HepG2 (cell line): ENCODE data around the gene LIN28B. TPM values are rescaled to one million over a fixed set of nuclear protein-coding genes. Genes with fewer than 3 reads are reported as not detected.
A peak's percentile ranks its signal among the peaks of the same experiment; 100 is the strongest.

Experiments
- ATAC-seq: fragments of 200-7000 bp; cut with Tn5 transposase; 3 replicates; pipeline ENCODE4 v1.9.1; 2020; ENCODE audit warnings: mild to moderate bottlenecking, moderate library complexity
- BruUV-seq: library from RNA; stranded (reverse); fragments of 400-500 nt; replicated peaks from 2 replicates; lab custom pipeline; 2021; lab: Mats Ljungman, UMichigan
- CTCF ChIA-PET: fragments of 300-600 bp; formaldehyde crosslinking; extraction: SDS; loops from one replicate; lab custom pipeline; 2021; ENCODE audit warnings: low total read pairs, inconsistent platforms, low intra/inter-chr PET ratio; lab: Yijun Ruan, JAX
- POLR2A ChIA-PET: fragments of 350-600 bp; sonication (Branson Sonifier 250); formaldehyde crosslinking; loops from one replicate; lab custom pipeline; 2020; ENCODE audit warnings: antibody characterized with exemption, inconsistent platforms; lab: Yijun Ruan, JAX
- DNase-seq: peaks from one replicate; pipeline ENCODE4 v3.0.0-alpha.2; 2015; ENCODE audit warnings: low spot score
- FAIRE-seq: peaks from 3 replicates; lab custom pipeline; 2011; peaks lifted over from hg19 to GRCh38; lab: Jason Lieb, UNC
- H2AFZ ChIP-seq: one replicate; pipeline ENCODE4 v1.6.1; 2011; ENCODE audit warnings: low read length, inconsistent platforms
- H3K27ac ChIP-seq: fragments of 300-600 bp; 3 replicates; pipeline ENCODE4 v1.8.0; 2011; ENCODE audit warnings: mixed run types, mild to moderate bottlenecking, mixed read lengths, low read length, inconsistent platforms; ENCODE audit not compliant: insufficient read depth; ENCODE audit errors: extremely low read length
- H3K27me3 ChIP-seq, 2 experiments: fragments of 200-600 bp in 1 of 2; 2 replicates in 1 of 2; 3 replicates in 1 of 2; pipeline versions ENCODE4 v1.6.0 to v1.8.0; 2011; ENCODE audit warnings: low read length in 2 of 2, mild to moderate bottlenecking in 2 of 2, moderate library complexity in 2 of 2, inconsistent platforms in 1 of 2; ENCODE audit not compliant: insufficient read depth in 2 of 2, control insufficient read depth in 1 of 2
- H3K36me3 ChIP-seq, 2 experiments: fragments of 200-600 bp in 1 of 2; replicated peaks in 1 of 2; 2 replicates in 1 of 2; 3 replicates in 1 of 2; pipeline versions ENCODE4 v1.5.1 to v1.8.0; 2011; ENCODE audit warnings: low read length in 2 of 2, inconsistent platforms in 1 of 2; ENCODE audit not compliant: insufficient read depth in 2 of 2, control insufficient read depth in 1 of 2
- H3K4me1 ChIP-seq: 2 replicates; pipeline ENCODE4 v1.5.1; 2012; ENCODE audit warnings: low read length, inconsistent platforms; ENCODE audit not compliant: insufficient read depth
- H3K4me2 ChIP-seq: 2 replicates; pipeline ENCODE4 v1.6.0; 2011; ENCODE audit warnings: low read depth, low read length, inconsistent platforms
- H3K4me3 ChIP-seq, 3 experiments: fragments of 200-600 bp in 1 of 3; sonication (generic), shearing (Covaris generic) in 1 of 3; replicated peaks in 1 of 3; 2 replicates each; pipeline ENCODE4 v1.5.1; 2011 to 2016; ENCODE audit warnings: low read length in 3 of 3, inconsistent platforms in 2 of 3, low read depth in 2 of 3, mild to moderate bottlenecking in 2 of 3, control low read depth in 1 of 3, mixed read lengths in 1 of 3; ENCODE audit not compliant: insufficient read depth in 1 of 3
- H3K79me2 ChIP-seq: one replicate; pipeline ENCODE4 v1.6.1; 2011; ENCODE audit warnings: low read length, inconsistent platforms; ENCODE audit not compliant: insufficient read depth
- H3K9ac ChIP-seq: 2 replicates; pipeline ENCODE4 v1.6.0; 2011; ENCODE audit warnings: mild to moderate bottlenecking, low read depth, low read length, inconsistent platforms; ENCODE audit not compliant: insufficient read depth
- H3K9me3 ChIP-seq: 2 replicates; pipeline ENCODE4 v1.5.1; 2012; ENCODE audit warnings: mild to moderate bottlenecking, low read length
- H4K20me1 ChIP-seq: 2 replicates; pipeline ENCODE4 v1.6.0; 2011; ENCODE audit warnings: inconsistent platforms, mild to moderate bottlenecking, low read length, moderate library complexity; ENCODE audit not compliant: insufficient read depth
- CBX5 ChIP-seq: sonication (generic); formaldehyde crosslinking; IDR thresholded peaks from 2 replicates; pipeline ENCODE4 v1.4.0; 2020; ENCODE audit warnings: missing genetic modification reagents, borderline replicate concordance
- CREB1 ChIP-seq, 2 experiments: fragments of 450-650 bp in 1 of 2; IDR thresholded peaks; 2 replicates each; pipeline ENCODE4 v1.6.1; 2016 to 2017; ENCODE audit warnings: control low read depth in 1 of 2, mild to moderate bottlenecking in 1 of 2, missing compliant biosample characterization in 1 of 2, missing genetic modification characterization in 1 of 2
- GABPA ChIP-seq, 2 experiments: IDR thresholded peaks; 2 replicates each; pipeline ENCODE4 v1.6.1; 2011 to 2016; ENCODE audit warnings: low read depth in 2 of 2, low read length in 1 of 2, missing biosample characterization in 1 of 2, missing genetic modification characterization in 1 of 2
- HHEX ChIP-seq: IDR thresholded peaks from 2 replicates; pipeline ENCODE4 v1.6.1; 2016; ENCODE audit warnings: control low read depth
- MIXL1 ChIP-seq: IDR thresholded peaks from 2 replicates; pipeline ENCODE4 v1.6.1; 2016
- POGZ ChIP-seq: sonication (generic); formaldehyde crosslinking; IDR thresholded peaks from 2 replicates; pipeline ENCODE4 v1.4.0; 2020; ENCODE audit warnings: mild to moderate bottlenecking, missing genetic modification reagents
- TAF1 ChIP-seq: sonication (generic); formaldehyde crosslinking; IDR thresholded peaks from 2 replicates; pipeline ENCODE4 v1.4.0; 2020; ENCODE audit warnings: missing genetic modification reagents
- TARDBP ChIP-seq: sonication (generic); formaldehyde crosslinking; IDR thresholded peaks from 2 replicates; pipeline ENCODE4 v1.8.0; 2022; ENCODE audit warnings: mild to moderate bottlenecking, missing genetic modification reagents
- ZKSCAN1 ChIP-seq: fragments of 150-350 bp; IDR thresholded peaks from 2 replicates; pipeline ENCODE4 v1.6.1; 2014; ENCODE audit warnings: low read length
- ZNF547 ChIP-seq: sonication (generic); formaldehyde crosslinking; IDR thresholded peaks from 2 replicates; pipeline ENCODE4 v1.5.1; 2020; ENCODE audit warnings: mild to moderate bottlenecking, missing genetic modification reagents
- ZNF674 ChIP-seq: sonication (generic); formaldehyde crosslinking; IDR thresholded peaks from 2 replicates; pipeline ENCODE4 v1.5.0; 2020; ENCODE audit warnings: low read depth, mild to moderate bottlenecking, missing genetic modification reagents
- ZNF781 ChIP-seq: sonication (generic); formaldehyde crosslinking; IDR thresholded peaks from 2 replicates; pipeline ENCODE4 v1.5.1; 2020; ENCODE audit warnings: borderline replicate concordance, mild to moderate bottlenecking, missing genetic modification reagents; ENCODE audit errors: not compliant biosample characterization
- ZNF788 ChIP-seq: sonication (generic); formaldehyde crosslinking; IDR thresholded peaks from 2 replicates; pipeline ENCODE4 v1.5.0; 2020; ENCODE audit warnings: mild to moderate bottlenecking, missing genetic modification reagents, borderline replicate concordance
- WGBS: methylation state at CpG from one replicate; pipeline ENCODE4 v1.1.6; 2017; ENCODE audit warnings: low lambda C conversion rate; 5-methylcytosine and 5-hydroxymethylcytosine counted together
- in situ Hi-C: cut with HindIII; loops from 2 replicates; pipeline ENCODE4 v1.10.0; 2017; ENCODE audit warnings: low pct_unique_long_range_greater_than_20kb; ENCODE audit not compliant: extremely low pct_ligation_motif_present
- intact Hi-C: fragments of 100-400 bp; cut with micrococcal nuclease; formaldehyde crosslinking; loops from one replicate; pipeline ENCODE4 v1.10.0; 2022; ENCODE audit not compliant: unreplicated experiment
- polyA plus RNA-seq, 8 experiments: library from polyadenylated mRNA; depleted of rRNA in 3 of 8; stranded (reverse) in 7 of 8; unstranded in 1 of 8; fragments of >200 nt; fragmentation: Illumina TruSeq in 4 of 8; extraction: Trizol in 4 of 8; gene quantifications; 2 replicates each; pipeline versions ENCODE4 v1.2.1 to v1.2.3, GENCODE V29; 2011 to 2016; ENCODE audit warnings: low read depth in 4 of 8, missing spikeins in 1 of 8, mixed read lengths in 1 of 8; ENCODE audit not compliant: insufficient read depth in 1 of 8
- total RNA-seq, 5 experiments: library from RNA; depleted of rRNA; stranded (reverse); fragments of >200 nt; fragmentation: Illumina TruSeq; extraction: Trizol; gene quantifications; 2 replicates each; pipeline ENCODE4 v1.2.3, GENCODE V29; 2016; ENCODE audit warnings: low read depth in 1 of 5
- TF ChIP-seq, protein P1 (sequence below): sonication (generic); IDR thresholded peaks from 2 replicates; pipeline ENCODE4 v1.6.1; 2016; ENCODE audit warnings: low read depth, borderline replicate concordance
- TF ChIP-seq, protein P2 (sequence below): IDR thresholded peaks from 2 replicates; pipeline ENCODE4 v1.6.1; 2012; ENCODE audit warnings: low read length, improper control_type of control experiment
- TF ChIP-seq, protein P3 (sequence below): sonication (generic); formaldehyde crosslinking; IDR thresholded peaks from 2 replicates; pipeline ENCODE4 v1.4.0; 2020; ENCODE audit warnings: missing genetic modification reagents, mild to moderate bottlenecking, borderline replicate concordance

LIN28B gene
- total and polyA plus RNA-seq, 2 of the 13 experiments (the other 11 are each of a cell fraction or from before 2014, with no cell fraction given): 14.5 to 56.8 TPM

DNA sequence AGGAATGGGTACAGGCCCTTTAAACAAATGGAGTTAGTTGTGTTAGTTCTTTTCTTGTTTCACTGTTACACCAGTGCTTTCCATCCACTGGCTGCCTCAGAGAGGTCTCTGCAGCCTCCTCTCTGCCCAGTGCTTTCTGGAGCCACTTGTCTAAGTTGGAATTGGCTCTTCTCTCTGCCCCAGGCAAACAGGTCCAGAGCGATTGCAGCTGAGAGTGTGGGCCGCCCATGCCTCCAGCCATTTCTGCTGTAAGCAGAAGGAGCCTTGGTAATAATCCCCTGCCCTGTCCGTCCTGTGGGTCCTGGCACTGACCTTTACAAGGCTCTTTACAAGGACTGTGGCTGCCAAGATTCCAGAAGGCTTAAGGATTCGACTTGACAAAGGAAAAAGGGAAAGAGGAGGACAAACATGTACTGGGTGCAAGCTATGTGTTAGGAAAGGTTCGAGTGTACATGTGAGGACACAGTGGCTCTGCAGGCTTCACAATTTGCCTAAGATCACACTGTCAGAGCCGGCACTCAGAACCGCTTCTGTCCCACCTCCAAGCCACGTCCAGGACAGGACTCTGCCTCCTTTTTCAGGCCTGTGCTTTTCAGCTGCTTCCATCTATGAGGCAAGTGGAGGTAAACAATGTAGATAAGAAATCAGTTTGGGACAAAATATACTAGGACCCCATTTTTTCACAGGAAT is 134.4 kb downstream of the LIN28B start:
- no peak overlapping the region for H3K27ac ChIP-seq
- FAIRE-seq: no peak
- H3K4me2 ChIP-seq: peak overlapping the region; percentile 65
- no peaks in the 10 kb centered on the region for H3K27me3 ChIP-seq
- peaks cover 6% of the 10 kb centered on the region; the same call in 1 of the 2 replicates for H3K4me1 ChIP-seq
- peak overlapping the region in 1 of 3 experiments; percentile 2; a peak in 1 of 6 replicates for H3K4me3 ChIP-seq
- no peaks in the 10 kb centered on the region for H3K36me3 ChIP-seq
- 9% methylated on average over 6 of the region's 8 CpGs for WGBS
- ChIA-PET CTCF (no interaction called here), POLR2A (no interaction called here)
- no peak overlapping the region for H3K9ac ChIP-seq
- peak overlapping the region; percentile 32 for H2AFZ ChIP-seq
- no TSS peak for BruUV-seq
- H3K79me2 ChIP-seq: no peaks in the 10 kb centered on the region
- in situ Hi-C loops (loop anchor here (10.0 kb wide), 1 partner anchor 314 kb away; the partner anchor contains the start of gene PREP), intact Hi-C loops (no loop called here)
- DNase-seq: no peak
- TF ChIP-seq ZNF547 (CRISPR knock-in tag) (no peak), ZNF788 (CRISPR knock-in tag) (no peak), POGZ (CRISPR knock-in tag) (no peak), ZKSCAN1 (no peak), TAF1 (CRISPR knock-in tag) (no peak), HHEX (CRISPR knock-in tag) (no peak), ZNF674 (CRISPR knock-in tag) (no peak), GABPA (IDR thresholded peaks at IDR 0.05; ENCODE audit: low read depth, low read length) (no peak), GABPA (CRISPR knock-in tag; IDR thresholded peaks at IDR 0.05; ENCODE audit: low read depth) (no peak), TARDBP (no peak), ZNF781 (CRISPR knock-in tag) (no peak), CBX5 (CRISPR knock-in tag) (no peak), MIXL1 (CRISPR knock-in tag) (no peak), CREB1 (IDR thresholded peaks at IDR 0.05) (no peak), CREB1 (CRISPR knock-in tag; IDR thresholded peaks at IDR 0.05) (no peak)
- TF ChIP-seq, protein P1, sequence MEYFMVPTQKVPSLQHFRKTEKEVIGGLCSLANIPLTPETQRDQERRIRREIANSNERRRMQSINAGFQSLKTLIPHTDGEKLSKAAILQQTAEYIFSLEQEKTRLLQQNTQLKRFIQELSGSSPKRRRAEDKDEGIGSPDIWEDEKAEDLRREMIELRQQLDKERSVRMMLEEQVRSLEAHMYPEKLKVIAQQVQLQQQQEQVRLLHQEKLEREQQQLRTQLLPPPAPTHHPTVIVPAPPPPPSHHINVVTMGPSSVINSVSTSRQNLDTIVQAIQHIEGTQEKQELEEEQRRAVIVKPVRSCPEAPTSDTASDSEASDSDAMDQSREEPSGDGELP: no peak
- TF ChIP-seq, protein P2, sequence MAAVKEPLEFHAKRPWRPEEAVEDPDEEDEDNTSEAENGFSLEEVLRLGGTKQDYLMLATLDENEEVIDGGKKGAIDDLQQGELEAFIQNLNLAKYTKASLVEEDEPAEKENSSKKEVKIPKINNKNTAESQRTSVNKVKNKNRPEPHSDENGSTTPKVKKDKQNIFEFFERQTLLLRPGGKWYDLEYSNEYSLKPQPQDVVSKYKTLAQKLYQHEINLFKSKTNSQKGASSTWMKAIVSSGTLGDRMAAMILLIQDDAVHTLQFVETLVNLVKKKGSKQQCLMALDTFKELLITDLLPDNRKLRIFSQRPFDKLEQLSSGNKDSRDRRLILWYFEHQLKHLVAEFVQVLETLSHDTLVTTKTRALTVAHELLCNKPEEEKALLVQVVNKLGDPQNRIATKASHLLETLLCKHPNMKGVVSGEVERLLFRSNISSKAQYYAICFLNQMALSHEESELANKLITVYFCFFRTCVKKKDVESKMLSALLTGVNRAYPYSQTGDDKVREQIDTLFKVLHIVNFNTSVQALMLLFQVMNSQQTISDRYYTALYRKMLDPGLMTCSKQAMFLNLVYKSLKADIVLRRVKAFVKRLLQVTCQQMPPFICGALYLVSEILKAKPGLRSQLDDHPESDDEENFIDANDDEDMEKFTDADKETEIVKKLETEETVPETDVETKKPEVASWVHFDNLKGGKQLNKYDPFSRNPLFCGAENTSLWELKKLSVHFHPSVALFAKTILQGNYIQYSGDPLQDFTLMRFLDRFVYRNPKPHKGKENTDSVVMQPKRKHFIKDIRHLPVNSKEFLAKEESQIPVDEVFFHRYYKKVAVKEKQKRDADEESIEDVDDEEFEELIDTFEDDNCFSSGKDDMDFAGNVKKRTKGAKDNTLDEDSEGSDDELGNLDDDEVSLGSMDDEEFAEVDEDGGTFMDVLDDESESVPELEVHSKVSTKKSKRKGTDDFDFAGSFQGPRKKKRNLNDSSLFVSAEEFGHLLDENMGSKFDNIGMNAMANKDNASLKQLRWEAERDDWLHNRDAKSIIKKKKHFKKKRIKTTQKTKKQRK: no peak
- TF ChIP-seq, protein P3, sequence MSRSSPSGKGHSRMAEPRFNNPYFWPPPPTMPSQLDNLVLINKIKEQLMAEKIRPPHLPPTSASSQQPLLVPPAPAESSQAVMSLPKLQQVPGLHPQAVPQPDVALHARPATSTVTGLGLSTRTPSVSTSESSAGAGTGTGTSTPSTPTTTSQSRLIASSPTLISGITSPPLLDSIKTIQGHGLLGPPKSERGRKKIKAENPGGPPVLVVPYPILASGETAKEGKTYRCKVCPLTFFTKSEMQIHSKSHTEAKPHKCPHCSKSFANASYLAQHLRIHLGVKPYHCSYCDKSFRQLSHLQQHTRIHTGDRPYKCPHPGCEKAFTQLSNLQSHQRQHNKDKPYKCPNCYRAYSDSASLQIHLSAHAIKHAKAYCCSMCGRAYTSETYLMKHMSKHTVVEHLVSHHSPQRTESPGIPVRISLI (CRISPR knock-in tag): no peak
- no peaks in the 10 kb centered on the region for H4K20me1 ChIP-seq
- peak; percentile 58 for ATAC-seq
- no peaks in the 10 kb centered on the region for H3K9me3 ChIP-seq
